Loucy (cell line): Measurements from ENCODE around the gene NUMBL.

Source experiments
- H2AFZ ChIP-seq: fragments of 200-600 bp; sonication (generic); 2 replicates; pipeline ENCODE4 v1.6.0; 2016; ENCODE audit warnings: antibody characterized with exemption, mild to moderate bottlenecking, low read length, moderate library complexity
- H3F3A ChIP-seq: fragments of 200-600 bp; 2 replicates; pipeline ENCODE4 v1.6.0; 2016; ENCODE audit warnings: antibody characterized with exemption, low read depth, mild to moderate bottlenecking
- H3K27me3 ChIP-seq: fragments of 200-600 bp; sonication (generic); 2 replicates; pipeline ENCODE4 v1.6.1; 2014; ENCODE audit warnings: low read length, mild to moderate bottlenecking; ENCODE audit not compliant: insufficient read depth, poor library complexity, severe bottlenecking
- H3K36me3 ChIP-seq: fragments of 200-600 bp; sonication (generic); 2 replicates; pipeline ENCODE4 v1.6.1; 2016; ENCODE audit warnings: low read length; ENCODE audit not compliant: insufficient read depth
- H3K4me1 ChIP-seq: fragments of 200-600 bp; sonication (generic); 2 replicates; pipeline ENCODE4 v1.5.1; 2014; ENCODE audit warnings: low read length, mild to moderate bottlenecking; ENCODE audit not compliant: insufficient read depth, poor library complexity, severe bottlenecking
- H3K4me2 ChIP-seq: fragments of 200-600 bp; sonication (generic); 2 replicates; pipeline ENCODE4 v1.6.0; 2014; ENCODE audit warnings: antibody characterized with exemption, low read length, low read depth, mild to moderate bottlenecking; ENCODE audit not compliant: poor library complexity, severe bottlenecking
- H3K4me3 ChIP-seq: fragments of 200-600 bp; sonication (generic); 2 replicates; pipeline ENCODE4 v1.5.1; 2014; ENCODE audit warnings: low read length, mild to moderate bottlenecking, mixed read lengths; ENCODE audit not compliant: poor library complexity, severe bottlenecking
- H3K79me2 ChIP-seq: fragments of 200-600 bp; sonication (generic); 2 replicates; pipeline ENCODE4 v1.6.1; 2014; ENCODE audit warnings: low read length; ENCODE audit not compliant: insufficient read depth
- H3K9ac ChIP-seq: fragments of 200-600 bp; sonication (generic); 2 replicates; pipeline ENCODE4 v1.6.0; 2014; ENCODE audit warnings: mild to moderate bottlenecking, low read depth, low read length, moderate library complexity; ENCODE audit not compliant: poor library complexity, severe bottlenecking
- H3K9me2 ChIP-seq: fragments of 200-600 bp; sonication (generic); replicated peaks from 2 replicates; pipeline ENCODE4 v1.6.1; 2016; ENCODE audit warnings: low read depth, low read length, mixed read lengths
- H3K9me3 ChIP-seq: fragments of 200-600 bp; sonication (generic); 2 replicates; pipeline ENCODE4 v1.6.1; 2014; ENCODE audit warnings: mild to moderate bottlenecking, antibody characterized with exemption, low read length, low read depth; ENCODE audit not compliant: insufficient read depth
- H4K20me1 ChIP-seq: fragments of 200-600 bp; sonication (generic); 2 replicates; pipeline ENCODE4 v1.6.0; 2014; ENCODE audit warnings: antibody characterized with exemption, low read length, mild to moderate bottlenecking; ENCODE audit not compliant: insufficient read depth, poor library complexity, severe bottlenecking
- CTCF ChIP-seq: fragments of 200-600 bp; sonication (generic); conservative IDR thresholded peaks from 2 replicates; pipeline ENCODE4 v1.5.1; 2014; ENCODE audit warnings: mild to moderate bottlenecking, antibody characterized with exemption, low read length
- EZH2phosphoT487 ChIP-seq: fragments of 200-600 bp; IDR thresholded peaks from 2 replicates; pipeline ENCODE4 v1.6.1; 2018; ENCODE audit warnings: antibody characterized with exemption, mild to moderate bottlenecking, moderate library complexity, borderline replicate concordance

Gene NUMBL

GRCh38 chr19:40703029-40703755 lies 12.7 kb upstream of the NUMBL start:
- TF ChIP-seq EZH2phosphoT487 = no peak
- no peak for TF ChIP-seq CTCF
- Histone ChIP-seq H3K4me3 (no peak overlapping the region), H3K27me3 (no peaks in the 10 kb centered on the region), H4K20me1 (no peaks in the 10 kb centered on the region), H2AFZ (no peak overlapping the region), H3K36me3 (peaks cover 13% of the 10 kb centered on the region; the same call in 1 of the 2 replicates), H3F3A (no peaks in the 10 kb centered on the region), H3K4me1 (no peaks in the 10 kb centered on the region), H3K79me2 (no peaks in the 10 kb centered on the region), H3K9me2 (no peaks in the 10 kb centered on the region), H3K9me3 (no peaks in the 10 kb centered on the region), H3K4me2 (no peak overlapping the region), H3K9ac (no peak overlapping the region)

GRCh38 chr19:40702337-40703012 lies 12.0 kb upstream of the NUMBL start:
- TF ChIP-seq CTCF = no peak
- no peak for TF ChIP-seq EZH2phosphoT487
- Histone ChIP-seq H3K4me3 (no peak overlapping the region), H3K4me2 (no peak overlapping the region), H3K9ac (no peak overlapping the region), H3K27me3 (no peaks in the 10 kb centered on the region), H3K9me3 (no peaks in the 10 kb centered on the region), H3K79me2 (no peaks in the 10 kb centered on the region), H3K9me2 (no peaks in the 10 kb centered on the region), H3K36me3 (peaks cover 13% of the 10 kb centered on the region; the same call in 1 of the 2 replicates), H4K20me1 (no peaks in the 10 kb centered on the region), H3K4me1 (no peaks in the 10 kb centered on the region), H2AFZ (no peak overlapping the region), H3F3A (no peaks in the 10 kb centered on the region)

- Histone ChIP-seq H3K27me3 (no peaks in the 10 kb centered on the region), H3K4me2 (no peak overlapping the region), H3K9me2 (no peaks in the 10 kb centered on the region), H3K4me1 (no peaks in the 10 kb centered on the region), H4K20me1 (no peaks in the 10 kb centered on the region), H3K79me2 (no peaks in the 10 kb centered on the region), H3F3A (no peaks in the 10 kb centered on the region), H3K9me3 (no peaks in the 10 kb centered on the region), H2AFZ (no peak overlapping the region), H3K9ac (no peak overlapping the region), H3K4me3 (no peak overlapping the region), H3K36me3 (peaks cover 13% of the 10 kb centered on the region; the same call in 1 of the 2 replicates)
- no peak for TF ChIP-seq CTCF
- no peak for TF ChIP-seq EZH2phosphoT487
These were observed 11.3 kb upstream of the NUMBL start for GRCh38 chr19:40701758-40702157.
